GM18951 (cell line): ENCODE measurements around the gene TMEM123.
"Not testable (repeated sequence)": the region's sequence is repeated elsewhere in the genome, so short reads cannot be mapped to it uniquely, and the experiment has no call there.

Experiments
- POLR2A ChIP-seq: IDR thresholded peaks from 4 replicates; pipeline ENCODE4 v1.6.1; 2011; ENCODE audit warnings: mild to moderate bottlenecking; ENCODE audit not compliant: insufficient read length, insufficient read depth; ENCODE audit errors: extremely low read depth
- in situ Hi-C: fragments of 300-500 bp; cut with MboI; formaldehyde crosslinking; loops from one replicate; pipeline ENCODE4 v1.12.0; 2022; ENCODE audit warnings: low sequenced_read_pairs, mixed read lengths, inconsistent platforms; ENCODE audit not compliant: unreplicated experiment

The TMEM123 gene

GRCh38 chr11:102386136-102386734, 66.3 kb downstream of the TMEM123 start:
- in situ Hi-C loops: no loop called here
- TF ChIP-seq POLR2A: no peak

- TF ChIP-seq POLR2A: no peak
- in situ Hi-C loops: no loop called here
Observed at GRCh38 chr11:102385085-102386007, 67.2 kb downstream of the TMEM123 start.

GRCh38 chr11:102384419-102385079, 68.0 kb downstream of the TMEM123 start:
- no peak for TF ChIP-seq POLR2A
- in situ Hi-C loops: no loop called here

- in situ Hi-C loops: no loop called here
Observed at GRCh38 chr11:102383839-102384238, 68.7 kb downstream of the TMEM123 start.

GRCh38 chr11:102382384-102382783, 70.2 kb downstream of the TMEM123 start:
- in situ Hi-C loops: no loop called here
- TF ChIP-seq POLR2A: no peak

More at GRCh38 chr11:102383839-102384238, 68.7 kb downstream of the TMEM123 start:
- TF ChIP-seq POLR2A: no peak

GRCh38 chr11:102378818-102379217, 73.7 kb downstream of the TMEM123 start:
- in situ Hi-C loops: no loop called here

GRCh38 chr11:102377891-102378290, 74.7 kb downstream of the TMEM123 start:
- in situ Hi-C loops: no loop called here
- TF ChIP-seq POLR2A: no peak

More at GRCh38 chr11:102378818-102379217, 73.7 kb downstream of the TMEM123 start:
- TF ChIP-seq POLR2A: no peak

DNA sequence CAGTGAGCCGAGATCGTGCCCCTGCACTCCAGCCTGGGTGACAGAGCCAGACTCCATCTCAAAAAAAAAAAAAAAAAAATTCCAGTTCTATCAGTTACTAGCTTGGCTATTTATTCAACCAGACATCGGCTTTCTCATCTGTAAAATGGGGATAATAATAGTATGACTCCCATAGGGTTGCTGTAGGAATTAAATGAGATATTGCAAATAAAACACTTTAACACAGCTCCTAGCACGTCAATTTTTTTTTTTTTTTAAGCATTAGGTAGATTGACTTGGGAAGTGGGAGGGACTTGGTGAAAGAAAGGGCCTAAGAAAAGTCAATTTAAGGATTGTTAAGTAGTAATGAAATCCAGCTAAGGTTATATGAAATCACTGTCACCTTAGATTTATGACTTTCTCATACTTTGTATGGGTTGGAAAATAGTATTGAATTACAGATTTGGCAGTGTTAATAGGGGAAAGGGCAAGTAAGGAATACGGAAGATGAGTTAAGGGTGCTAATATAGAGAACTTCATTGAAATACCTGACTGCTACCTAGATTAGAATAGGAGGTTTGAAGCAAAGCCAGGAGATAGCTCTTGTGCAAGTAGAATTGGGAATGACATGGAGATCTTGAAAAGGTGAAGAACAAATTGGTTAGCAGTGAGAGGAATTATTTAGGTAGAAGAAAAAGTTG, 76.7 kb downstream of the TMEM123 start:
- in situ Hi-C loops: no loop called here

DNA sequence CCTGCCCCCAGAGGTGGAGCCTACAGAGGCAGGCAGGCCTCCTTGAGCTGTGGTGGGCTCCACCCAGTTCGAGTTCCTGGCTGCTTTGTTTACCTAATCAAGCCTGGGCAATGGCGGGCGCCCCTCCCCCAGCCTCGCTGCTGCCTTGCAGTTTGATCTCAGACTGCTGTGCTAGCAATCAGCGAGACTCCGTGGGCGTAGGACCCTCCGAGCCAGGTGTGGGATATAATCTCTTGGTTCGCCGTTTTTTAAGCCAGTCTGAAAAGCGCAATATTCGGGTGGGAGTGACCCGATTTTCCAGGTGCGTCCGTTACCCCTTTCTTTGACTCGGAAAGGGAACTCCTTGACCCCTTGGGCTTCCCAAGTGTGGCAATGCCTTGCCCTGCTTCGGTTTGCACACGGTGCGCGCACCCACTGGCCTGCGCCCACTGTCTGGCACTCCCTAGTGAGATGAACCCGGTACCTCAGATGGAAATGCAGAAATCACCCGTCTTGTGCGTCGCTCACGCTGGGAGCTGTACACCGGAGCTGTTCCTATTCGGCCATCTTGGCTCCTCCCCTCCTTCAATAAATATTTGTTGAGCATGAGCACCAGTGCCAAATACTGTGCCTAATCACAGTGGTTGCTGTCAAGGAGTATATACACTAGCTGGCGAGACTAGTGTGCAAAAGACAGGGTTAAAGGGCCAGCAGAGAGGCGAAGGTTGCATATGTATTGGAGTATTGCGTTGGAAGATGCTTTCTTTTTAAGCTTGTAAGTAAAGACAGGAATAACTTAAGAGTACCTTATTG, 77.7 kb downstream of the TMEM123 start:
- in situ Hi-C loops: not testable (repeated sequence)

More for the DNA sequence above, 76.7 kb downstream of the TMEM123 start:
- TF ChIP-seq POLR2A: no peak

DNA sequence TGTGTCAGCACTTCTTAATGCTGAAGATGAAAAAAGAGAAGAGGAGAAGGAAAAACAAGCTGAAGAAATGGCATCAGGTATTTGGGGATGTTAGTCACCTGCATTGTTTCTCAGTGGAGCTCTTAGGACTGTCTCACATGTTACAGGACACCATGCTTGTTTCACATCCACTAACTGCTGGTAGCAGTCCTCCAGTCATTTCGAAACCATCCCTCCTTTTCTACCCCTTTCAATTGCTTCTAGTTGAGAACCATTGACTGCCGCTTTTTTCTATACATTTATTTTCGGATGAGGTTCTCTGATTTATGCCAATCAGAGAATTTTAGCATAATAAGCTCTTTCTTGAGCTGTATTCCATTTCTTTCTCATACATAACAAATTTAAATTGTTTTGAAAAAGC, 84.1 kb downstream of the TMEM123 start:
- TF ChIP-seq POLR2A: no peak
- in situ Hi-C loops: no loop called here

GRCh38 chr11:102367364-102367763, 85.2 kb downstream of the TMEM123 start:
- TF ChIP-seq POLR2A: no peak
- in situ Hi-C loops: no loop called here

GRCh38 chr11:102364991-102365390, 87.6 kb downstream of the TMEM123 start:
- in situ Hi-C loops: no loop called here
- no peak for TF ChIP-seq POLR2A
